Measurements from ENCODE around the gene DDR1.

DDR1 gene

DNA sequence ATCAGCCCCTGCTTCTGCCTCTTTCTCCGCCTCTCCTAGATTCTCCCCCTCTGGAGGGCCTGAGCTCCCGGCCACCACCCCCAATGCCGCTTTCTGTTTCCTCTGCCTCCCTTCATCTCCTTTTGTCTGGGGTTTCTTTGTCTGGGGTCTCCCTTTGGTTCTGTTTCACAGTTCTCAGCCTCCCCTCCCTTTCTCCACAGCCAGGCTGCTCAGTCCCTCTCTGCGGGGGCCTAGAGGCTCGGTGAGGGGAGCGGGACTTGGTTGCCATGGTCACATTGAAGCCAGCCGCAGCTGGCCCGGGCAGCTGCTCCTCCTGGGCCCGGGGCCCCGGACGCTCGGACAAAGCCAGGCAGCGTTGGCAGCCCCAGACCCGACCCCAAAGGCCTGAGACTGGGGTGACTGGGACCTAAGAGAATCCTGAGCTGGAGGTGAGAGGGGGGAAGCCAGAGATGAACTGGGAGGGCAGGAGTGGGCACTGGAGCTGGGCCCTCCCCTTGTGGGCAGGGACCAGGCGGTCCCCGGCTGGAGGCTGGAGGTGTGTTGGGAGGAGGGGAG, 3.5 kb upstream of the DDR1 start:
- no peak overlapping the region for H3K4me3 ChIP-seq (ENCODE audit: low read depth, low read length)
- DNase-seq (ENCODE audit: low read depth): no peak
- in situ Hi-C loops (cut with HindIII; ENCODE audit: low sequenced_read_pairs): no loop called here
- TF ChIP-seq, protein P1, sequence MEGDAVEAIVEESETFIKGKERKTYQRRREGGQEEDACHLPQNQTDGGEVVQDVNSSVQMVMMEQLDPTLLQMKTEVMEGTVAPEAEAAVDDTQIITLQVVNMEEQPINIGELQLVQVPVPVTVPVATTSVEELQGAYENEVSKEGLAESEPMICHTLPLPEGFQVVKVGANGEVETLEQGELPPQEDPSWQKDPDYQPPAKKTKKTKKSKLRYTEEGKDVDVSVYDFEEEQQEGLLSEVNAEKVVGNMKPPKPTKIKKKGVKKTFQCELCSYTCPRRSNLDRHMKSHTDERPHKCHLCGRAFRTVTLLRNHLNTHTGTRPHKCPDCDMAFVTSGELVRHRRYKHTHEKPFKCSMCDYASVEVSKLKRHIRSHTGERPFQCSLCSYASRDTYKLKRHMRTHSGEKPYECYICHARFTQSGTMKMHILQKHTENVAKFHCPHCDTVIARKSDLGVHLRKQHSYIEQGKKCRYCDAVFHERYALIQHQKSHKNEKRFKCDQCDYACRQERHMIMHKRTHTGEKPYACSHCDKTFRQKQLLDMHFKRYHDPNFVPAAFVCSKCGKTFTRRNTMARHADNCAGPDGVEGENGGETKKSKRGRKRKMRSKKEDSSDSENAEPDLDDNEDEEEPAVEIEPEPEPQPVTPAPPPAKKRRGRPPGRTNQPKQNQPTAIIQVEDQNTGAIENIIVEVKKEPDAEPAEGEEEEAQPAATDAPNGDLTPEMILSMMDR (IDR thresholded peaks at IDR 0.05; ENCODE audit: low read depth, low read length, missing control alignments): no peak

DNA sequence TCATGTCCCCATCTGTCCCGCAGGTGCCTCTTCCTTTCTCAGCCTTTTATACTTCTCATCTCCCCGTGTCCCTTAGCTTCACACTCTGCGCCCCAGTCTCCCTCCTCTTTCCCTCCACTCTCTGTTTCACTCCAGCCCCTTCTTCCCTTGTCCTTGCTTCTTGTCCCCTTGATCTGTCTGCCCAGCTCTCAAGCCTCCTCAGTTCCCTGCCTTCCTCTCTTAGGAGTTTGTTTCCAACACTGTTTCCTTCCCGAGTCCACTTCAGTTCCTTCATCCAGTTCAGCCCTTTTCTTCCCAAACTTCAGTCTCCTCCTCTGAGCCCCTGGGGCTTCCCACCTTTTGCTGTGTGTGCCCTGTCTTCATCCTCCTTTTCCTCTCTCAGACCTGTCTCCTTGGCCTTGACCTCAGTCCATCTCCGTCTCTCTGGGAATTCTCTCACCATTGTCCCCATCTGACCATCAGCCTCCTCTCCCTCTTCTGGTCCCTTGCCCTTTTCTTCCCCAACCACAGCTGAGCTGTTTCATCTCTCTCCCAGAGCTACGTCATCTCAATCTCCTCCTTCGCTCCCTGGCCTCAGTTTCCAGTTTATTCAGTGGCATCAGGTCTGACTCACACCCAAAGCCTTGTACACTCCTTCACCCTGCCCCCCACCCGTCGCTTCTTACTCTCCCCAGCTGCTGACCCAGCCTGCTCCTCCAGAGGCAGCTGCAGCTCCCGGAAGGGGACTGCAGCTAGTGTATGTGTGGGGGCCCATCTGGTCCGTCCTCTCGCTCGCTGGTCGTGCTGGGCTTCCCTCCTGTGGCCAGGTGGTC, 2.7 kb upstream of the DDR1 start:
- DNase-seq (ENCODE audit: low read depth): no peak
- TF ChIP-seq, protein P1 (IDR thresholded peaks at IDR 0.05; ENCODE audit: low read depth, low read length, missing control alignments): no peak
- H3K4me3 ChIP-seq (ENCODE audit: low read depth, low read length): no peak overlapping the region
- in situ Hi-C loops (cut with HindIII; ENCODE audit: low sequenced_read_pairs): no loop called here

DNA sequence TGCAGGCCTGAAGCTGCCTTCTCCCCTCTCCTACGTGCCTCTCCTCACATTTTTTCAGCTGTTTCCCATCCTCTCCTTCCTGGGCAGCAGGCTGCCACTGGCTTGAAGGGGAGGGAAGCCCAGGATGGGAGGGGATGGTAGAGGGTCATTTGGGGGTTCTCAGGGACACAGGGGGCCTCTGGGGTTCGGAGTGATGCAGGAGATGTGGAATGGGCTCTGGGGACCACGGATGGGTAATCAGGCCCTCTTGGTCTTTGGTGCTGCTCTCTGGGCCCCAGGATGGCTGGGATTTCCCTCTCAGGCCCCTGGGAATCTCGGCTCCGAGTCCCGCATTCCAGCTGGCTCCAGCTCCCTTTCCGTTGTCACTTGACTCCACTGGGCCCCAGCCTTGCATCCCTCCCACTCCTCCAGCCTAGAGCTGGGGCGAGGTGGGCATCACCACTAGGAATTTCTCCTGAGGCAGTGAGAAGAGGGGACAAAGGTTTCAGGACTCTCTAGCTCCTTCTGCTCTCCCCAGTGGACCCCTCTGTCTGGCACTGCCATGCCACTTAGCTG, 2.0 kb upstream of the DDR1 start:
- TF ChIP-seq, protein P1 (IDR thresholded peaks at IDR 0.05; ENCODE audit: low read depth, low read length, missing control alignments): no peak
- no peak for DNase-seq (ENCODE audit: low read depth)
- H3K4me3 ChIP-seq (ENCODE audit: low read depth, low read length): no peak overlapping the region
- in situ Hi-C loops (cut with HindIII; ENCODE audit: low sequenced_read_pairs): no loop called here

DNA sequence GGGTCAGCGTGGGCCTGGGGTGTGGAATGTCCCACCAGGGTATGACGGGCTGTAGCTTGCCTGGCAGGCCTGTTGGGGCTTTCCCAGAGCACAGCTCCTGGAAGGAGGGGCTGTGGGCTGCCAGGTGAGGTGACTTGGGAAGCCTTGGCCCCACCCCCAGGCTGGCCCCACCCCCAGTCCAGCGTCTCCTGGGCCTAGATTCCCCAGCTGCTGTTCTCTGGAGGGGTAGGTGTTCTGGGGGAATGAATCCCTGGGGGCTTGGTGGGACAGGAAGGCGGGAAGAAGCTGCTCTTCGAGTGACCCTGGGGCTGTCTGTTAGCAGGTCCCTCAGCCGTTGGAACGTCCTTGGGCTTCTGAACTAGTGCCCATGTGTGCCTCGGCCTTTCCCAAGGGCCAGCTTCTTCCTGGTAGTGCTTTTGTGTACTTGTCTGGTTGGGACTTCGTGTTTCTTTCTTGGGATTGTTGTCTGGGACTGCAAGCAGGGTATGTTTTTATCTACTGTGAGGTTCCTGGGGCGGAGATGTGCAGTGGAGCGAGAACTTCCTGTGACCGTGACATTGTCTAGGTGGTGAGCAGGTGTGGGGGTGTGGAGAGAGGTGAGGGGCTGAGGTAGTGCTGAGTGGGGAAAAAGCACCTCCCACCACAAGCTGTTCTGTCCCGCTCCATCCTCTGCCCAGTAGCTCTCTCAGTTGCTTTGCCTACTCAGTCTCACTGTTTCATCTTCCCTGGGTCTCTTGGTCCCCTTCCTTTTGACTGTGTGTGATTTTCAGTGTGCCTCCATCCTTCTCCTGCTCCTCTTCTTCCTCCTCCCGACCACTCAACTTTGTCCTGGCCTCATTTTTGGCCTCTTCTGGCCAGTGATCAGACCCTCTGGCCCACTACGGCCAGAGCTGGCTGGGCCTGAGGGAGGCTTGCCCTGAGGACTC, 1.3 kb upstream of the DDR1 start:
- no peak for DNase-seq (ENCODE audit: low read depth)
- no peak overlapping the region for H3K4me3 ChIP-seq (ENCODE audit: low read depth, low read length)
- in situ Hi-C loops (cut with HindIII; ENCODE audit: low sequenced_read_pairs): no loop called here
- TF ChIP-seq, protein P1 (IDR thresholded peaks at IDR 0.05; ENCODE audit: low read depth, low read length, missing control alignments): no peak

DNA sequence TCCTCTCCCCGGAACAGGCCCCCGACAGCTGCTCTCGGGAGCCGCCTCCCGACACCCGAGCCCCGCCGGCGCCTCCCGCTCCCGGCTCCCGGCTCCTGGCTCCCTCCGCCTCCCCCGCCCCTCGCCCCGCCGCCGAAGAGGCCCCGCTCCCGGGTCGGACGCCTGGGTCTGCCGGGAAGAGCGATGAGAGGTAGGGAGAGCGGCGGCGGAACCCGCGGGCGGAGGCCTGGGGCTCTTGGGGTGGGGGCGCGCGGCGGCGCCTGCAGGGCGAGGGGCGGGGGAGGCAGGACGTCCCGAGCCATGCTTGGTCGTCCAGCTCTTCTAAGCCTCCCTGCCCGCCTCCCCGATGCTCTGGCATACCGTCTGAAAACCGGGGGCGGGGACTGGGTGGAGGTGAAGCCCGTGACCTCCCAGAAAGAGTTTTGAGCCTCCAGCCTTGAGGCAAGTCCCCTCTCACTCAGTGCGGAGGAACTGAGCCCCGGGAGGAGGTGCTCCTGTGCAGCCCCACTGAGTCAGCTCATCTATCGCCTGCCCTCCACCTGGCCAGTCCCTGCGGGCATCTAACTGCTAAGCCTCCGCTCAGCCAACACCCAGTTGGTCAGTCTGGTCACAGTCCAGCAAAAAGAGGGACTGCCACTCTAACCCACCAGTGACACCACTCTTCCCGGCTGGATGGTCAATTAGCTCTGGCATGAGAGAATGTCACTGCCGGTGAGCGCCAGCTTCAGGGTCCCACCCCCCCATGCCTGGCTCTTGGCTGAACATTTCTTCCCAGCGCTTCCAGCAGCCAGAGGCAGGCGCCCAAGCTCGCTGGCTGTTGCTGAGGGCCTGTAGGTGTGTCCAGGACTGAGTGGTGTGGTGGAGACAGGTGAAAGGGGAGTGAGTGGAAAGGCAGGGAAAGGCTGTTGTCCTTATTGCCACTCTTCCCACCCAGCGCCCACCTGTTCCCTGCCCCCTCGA, 482 bp downstream of the DDR1 start:
- DNase-seq (ENCODE audit: low read depth): no peak
- TF ChIP-seq, protein P1 (IDR thresholded peaks at IDR 0.05; ENCODE audit: low read depth, low read length, missing control alignments): no peak
- in situ Hi-C loops (cut with HindIII; ENCODE audit: low sequenced_read_pairs): no loop called here
- H3K4me3 ChIP-seq (ENCODE audit: low read depth, low read length): peak overlapping the region; percentile 66

Data from astrocyte of the cerebellum (primary cell).